BE2C (cell line): ENCODE data around the gene DOK6.

Experiments
- DNase-seq: peaks from one replicate; pipeline ENCODE4 v3.0.0-alpha.2; 2020
- H3K27me3 ChIP-seq: fragments of 250-450 bp; sonication (Bioruptor Pico); 2 replicates; pipeline ENCODE4 v1.5.1; 2020; ENCODE audit warnings: mild to moderate bottlenecking
- H3K36me3 ChIP-seq: fragments of 250-450 bp; sonication (Bioruptor Pico); 2 replicates; pipeline ENCODE4 v1.5.1; 2020; ENCODE audit warnings: mild to moderate bottlenecking
- H3K4me1 ChIP-seq: fragments of 250-450 bp; sonication (Bioruptor Pico); 2 replicates; pipeline ENCODE4 v1.5.1; 2020
- H3K4me3 ChIP-seq: 2 replicates; pipeline ENCODE4 v1.5.1; 2011; ENCODE audit warnings: low read depth, low read length
- H3K9me3 ChIP-seq: fragments of 250-450 bp; sonication (Bioruptor Pico); 2 replicates; pipeline ENCODE4 v1.5.1; 2020
- CTCF ChIP-seq: IDR thresholded peaks from 2 replicates; pipeline ENCODE4 v1.5.1; 2012; ENCODE audit warnings: mild to moderate bottlenecking, low read depth, low read length

Gene DOK6

GRCh38 chr18:69758458-69758857 lies 357.8 kb downstream of the DOK6 start:
- Histone ChIP-seq H3K36me3 (no peaks in the 10 kb centered on the region), H3K4me3 (no peak overlapping the region), H3K9me3 (no peaks in the 10 kb centered on the region), H3K27me3 (no peaks in the 10 kb centered on the region), H3K4me1 (no peaks in the 10 kb centered on the region)
- DNase-seq, result no peak
- TF ChIP-seq CTCF, result no peak

GRCh38 chr18:69759046-69759445 lies 358.4 kb downstream of the DOK6 start:
- TF ChIP-seq CTCF, result no peak
- no peaks in the 10 kb centered on the region for H3K27me3 ChIP-seq

GRCh38 chr18:69763002-69763401 lies 362.3 kb downstream of the DOK6 start:
- TF ChIP-seq CTCF, result no peak
- DNase-seq, result no peak
- H3K9me3 ChIP-seq, result no peaks in the 10 kb centered on the region
- no peaks in the 10 kb centered on the region for H3K27me3 ChIP-seq
- no peaks in the 10 kb centered on the region for H3K36me3 ChIP-seq
- H3K4me3 ChIP-seq, result no peak overlapping the region
- H3K4me1 ChIP-seq, result no peaks in the 10 kb centered on the region

More at GRCh38 chr18:69759046-69759445, 358.4 kb downstream of the DOK6 start:
- Histone ChIP-seq H3K36me3 (no peaks in the 10 kb centered on the region), H3K9me3 (no peaks in the 10 kb centered on the region), H3K4me1 (no peaks in the 10 kb centered on the region), H3K4me3 (no peak overlapping the region)
- no peak for DNase-seq

GRCh38 chr18:69763821-69764220 lies 363.1 kb downstream of the DOK6 start:
- Histone ChIP-seq H3K9me3 (no peaks in the 10 kb centered on the region), H3K27me3 (no peaks in the 10 kb centered on the region), H3K4me1 (no peaks in the 10 kb centered on the region), H3K4me3 (no peak overlapping the region), H3K36me3 (no peaks in the 10 kb centered on the region)
- DNase-seq, result no peak
- no peak for TF ChIP-seq CTCF

- DNase-seq, result no peak
- Histone ChIP-seq H3K4me3 (no peak overlapping the region), H3K36me3 (no peaks in the 10 kb centered on the region), H3K9me3 (no peaks in the 10 kb centered on the region), H3K4me1 (no peaks in the 10 kb centered on the region), H3K27me3 (no peaks in the 10 kb centered on the region)
- TF ChIP-seq CTCF, result no peak
Measured at GRCh38 chr18:69770238-69770637, 369.6 kb downstream of the DOK6 start.

GRCh38 chr18:69774831-69775230 lies 374.1 kb downstream of the DOK6 start:
- no peak for TF ChIP-seq CTCF
- H3K4me1 ChIP-seq, result no peaks in the 10 kb centered on the region
- H3K27me3 ChIP-seq, result no peaks in the 10 kb centered on the region
- H3K9me3 ChIP-seq, result no peaks in the 10 kb centered on the region
- no peaks in the 10 kb centered on the region for H3K36me3 ChIP-seq
- no peak overlapping the region for H3K4me3 ChIP-seq
- DNase-seq, result no peak
